ENCODE measurements around the gene NKX2-2. TPM values are rescaled to one million over a fixed set of nuclear protein-coding genes. Genes with fewer than 3 reads are reported as not detected.

NKX2-2 gene
- total RNA-seq, 1 donor from 2014 or later, result not detected

GRCh38 chr20:21528870-21529269, 15.0 kb upstream of the NKX2-2 start:
- Mint-ChIP-seq H3K9me3 (ENCODE audit: low read depth) (peaks cover 6% of the 10 kb centered on the region), H3K4me1 (ENCODE audit: low read depth) (no peaks in the 10 kb centered on the region), H3K36me3 (ENCODE audit: low read depth) (no peaks in the 10 kb centered on the region), H3K27ac (ENCODE audit: unreplicated experiment) (no peak overlapping the region), H3K4me3 (ENCODE audit: unreplicated experiment) (no peak overlapping the region), H3K27me3 (ENCODE audit: low read depth) (peaks cover 65% of the 10 kb centered on the region)
- TF ChIP-seq CTCF (IDR thresholded peaks at IDR 0.05), result no peak
- DNase-seq (ENCODE audit: low spot score), result no peak

GRCh38 chr20:21527908-21528307, 14.0 kb upstream of the NKX2-2 start:
- H3K4me3 Mint-ChIP-seq (ENCODE audit: unreplicated experiment), result no peak overlapping the region
- no peak overlapping the region for H3K27ac Mint-ChIP-seq (ENCODE audit: unreplicated experiment)
- peaks cover 69% of the 10 kb centered on the region for H3K27me3 Mint-ChIP-seq (ENCODE audit: low read depth)
- peaks cover 6% of the 10 kb centered on the region for H3K9me3 Mint-ChIP-seq (ENCODE audit: low read depth)
- DNase-seq (ENCODE audit: low spot score), result no peak
- H3K36me3 Mint-ChIP-seq (ENCODE audit: low read depth), result peaks cover 2% of the 10 kb centered on the region
- no peaks in the 10 kb centered on the region for H3K4me1 Mint-ChIP-seq (ENCODE audit: low read depth)
- no peak for TF ChIP-seq CTCF (IDR thresholded peaks at IDR 0.05)

- no peak overlapping the region for H3K4me3 Mint-ChIP-seq (ENCODE audit: unreplicated experiment)
Observed at GRCh38 chr20:21526776-21527175, 12.9 kb upstream of the NKX2-2 start.

GRCh38 chr20:21523895-21524294, 10.0 kb upstream of the NKX2-2 start:
- peaks cover 82% of the 10 kb centered on the region for H3K27me3 Mint-ChIP-seq (ENCODE audit: low read depth)
- H3K4me1 Mint-ChIP-seq (ENCODE audit: low read depth), result peaks cover 6% of the 10 kb centered on the region
- H3K9me3 Mint-ChIP-seq (ENCODE audit: low read depth), result peaks cover 3% of the 10 kb centered on the region
- H3K27ac Mint-ChIP-seq (ENCODE audit: unreplicated experiment), result no peak overlapping the region
- no peak for TF ChIP-seq CTCF (IDR thresholded peaks at IDR 0.05)
- H3K4me3 Mint-ChIP-seq (ENCODE audit: unreplicated experiment), result no peak overlapping the region
- no peak for DNase-seq (ENCODE audit: low spot score)
- H3K36me3 Mint-ChIP-seq (ENCODE audit: low read depth), result peaks cover 4% of the 10 kb centered on the region

More at GRCh38 chr20:21526776-21527175, 12.9 kb upstream of the NKX2-2 start:
- no peak for DNase-seq (ENCODE audit: low spot score)
- no peak overlapping the region for H3K27ac Mint-ChIP-seq (ENCODE audit: unreplicated experiment)
- H3K9me3 Mint-ChIP-seq (ENCODE audit: low read depth), result peaks cover 3% of the 10 kb centered on the region
- peaks cover 2% of the 10 kb centered on the region for H3K36me3 Mint-ChIP-seq (ENCODE audit: low read depth)
- peaks cover 67% of the 10 kb centered on the region for H3K27me3 Mint-ChIP-seq (ENCODE audit: low read depth)
- TF ChIP-seq CTCF (IDR thresholded peaks at IDR 0.05), result no peak
- no peaks in the 10 kb centered on the region for H3K4me1 Mint-ChIP-seq (ENCODE audit: low read depth)

GRCh38 chr20:21523281-21523868, 9.5 kb upstream of the NKX2-2 start:
- no peak for TF ChIP-seq CTCF (IDR thresholded peaks at IDR 0.05)
- peaks cover 4% of the 10 kb centered on the region for H3K36me3 Mint-ChIP-seq (ENCODE audit: low read depth)
- no peak for DNase-seq (ENCODE audit: low spot score)
- H3K27me3 Mint-ChIP-seq (ENCODE audit: low read depth), result peaks cover 82% of the 10 kb centered on the region
- no peak overlapping the region for H3K4me3 Mint-ChIP-seq (ENCODE audit: unreplicated experiment)
- no peak overlapping the region for H3K27ac Mint-ChIP-seq (ENCODE audit: unreplicated experiment)
- peaks cover 6% of the 10 kb centered on the region for H3K4me1 Mint-ChIP-seq (ENCODE audit: low read depth)
- peaks cover 3% of the 10 kb centered on the region for H3K9me3 Mint-ChIP-seq (ENCODE audit: low read depth)
